SW480 (cell line): Measurements from ENCODE around the gene IQCF5.
A peak's percentile ranks its signal among the peaks of the same experiment; 100 is the strongest.
"Not testable (repeated sequence)": the region's sequence is repeated elsewhere in the genome, so short reads cannot be mapped to it uniquely, and the experiment has no call there.

Source experiments
- DNase-seq: peaks from one replicate; pipeline ENCODE4 v3.0.0-alpha.2; 2016; ENCODE audit warnings: low spot score

Gene IQCF5

GRCh38 chr3:51875501-51875900 is at the start of gene IQCF5:
Gene IQCF5, minus strand, starts transcription at chr3:51875601. Its CDS starts 70 bp downstream, at chr3:51875531.
- DNase-seq = no peak

DNA sequence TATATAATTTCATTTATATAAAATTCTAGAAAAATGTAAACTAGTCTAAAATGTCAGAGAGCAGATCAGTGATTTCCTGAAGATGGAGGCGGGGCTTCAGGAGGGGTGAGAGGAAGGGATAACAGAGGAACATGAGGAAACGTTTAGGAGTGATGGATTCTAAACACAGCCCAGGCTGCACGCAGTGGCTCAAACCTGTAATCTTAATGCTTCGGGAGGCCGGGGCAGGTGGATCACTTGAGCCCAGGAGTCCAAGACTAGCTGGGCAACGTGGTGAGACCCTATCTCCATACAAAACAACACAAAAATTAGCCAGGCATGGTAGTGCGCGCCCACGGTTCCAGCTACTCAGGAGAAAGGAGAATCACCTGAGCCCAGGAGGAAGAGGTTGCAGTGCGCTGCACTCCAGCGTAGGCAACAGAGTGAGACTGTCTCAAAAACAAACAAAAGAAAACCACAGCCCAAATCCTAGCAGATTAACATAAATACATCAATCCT is 45.7 kb upstream of the IQCF5 start:
- no peak for DNase-seq

- no peak for DNase-seq
Observed at GRCh38 chr3:51916418-51916817, 41.0 kb upstream of the IQCF5 start.

DNA sequence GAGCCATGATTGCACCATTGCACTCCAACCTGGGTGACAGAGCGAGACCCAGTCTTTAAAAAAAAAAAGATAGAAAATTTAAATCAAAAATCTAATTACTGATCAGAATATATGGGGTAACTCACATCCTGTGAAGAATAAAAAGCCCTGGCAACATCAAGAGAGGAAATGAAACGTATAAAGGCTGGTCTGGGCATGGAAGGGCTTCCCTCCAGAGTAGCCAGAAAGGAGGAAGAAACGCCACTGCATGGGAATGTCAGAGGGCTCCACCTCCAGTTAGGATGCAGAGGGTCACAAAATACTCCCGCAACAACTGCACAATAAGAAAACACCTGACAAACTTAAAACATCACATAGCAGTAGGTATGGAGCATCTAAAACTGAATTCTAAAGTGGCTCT is 32.6 kb upstream of the IQCF5 start:
- DNase-seq = no peak

GRCh38 chr3:51904034-51904823 is 28.8 kb upstream of the IQCF5 start:
- no peak for DNase-seq

DNA sequence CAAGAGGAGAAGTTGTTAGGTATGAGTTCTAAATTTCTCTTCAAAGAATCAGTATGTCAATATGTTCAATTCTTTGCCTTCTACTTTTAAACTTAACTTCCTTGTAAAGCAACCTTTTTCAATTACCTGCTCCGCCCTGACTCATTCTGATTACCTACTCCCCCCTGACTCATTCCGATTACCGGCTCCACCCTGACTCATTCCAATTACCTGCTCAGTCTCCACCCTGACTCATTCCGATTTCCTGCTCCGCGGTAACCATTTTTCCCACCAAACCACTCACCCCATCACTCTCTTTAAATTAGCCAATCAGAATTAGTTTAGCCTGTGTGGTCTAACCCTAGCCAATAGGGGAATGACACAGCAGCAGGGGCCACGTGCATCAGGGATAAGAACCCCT is 27.0 kb upstream of the IQCF5 start:
- peak; percentile 81 for DNase-seq

DNA sequence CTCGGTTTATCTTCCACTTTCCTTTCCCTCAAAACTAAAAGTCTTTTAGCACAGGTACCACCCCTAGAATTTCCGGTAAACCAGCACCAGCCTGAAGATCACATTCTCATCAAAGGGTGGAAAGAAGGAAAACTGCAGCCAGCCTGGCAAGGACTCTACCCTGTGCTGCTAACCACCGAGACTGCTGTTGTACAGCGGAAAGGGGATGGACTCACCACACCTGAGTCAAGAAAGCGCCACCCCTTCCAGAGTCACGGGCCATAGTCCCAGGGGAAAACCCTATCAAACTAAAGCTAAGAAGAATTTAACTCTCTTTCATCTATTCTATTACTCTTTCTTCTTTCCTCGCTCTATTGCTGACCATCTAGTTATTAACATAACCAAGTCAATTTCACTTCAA is 24.6 kb upstream of the IQCF5 start:
- DNase-seq = not testable (repeated sequence)

- no peak for DNase-seq
Observed at GRCh38 chr3:51897391-51897790, 22.0 kb upstream of the IQCF5 start.

GRCh38 chr3:51896607-51897305 is 21.4 kb upstream of the IQCF5 start:
- DNase-seq = no peak

DNA sequence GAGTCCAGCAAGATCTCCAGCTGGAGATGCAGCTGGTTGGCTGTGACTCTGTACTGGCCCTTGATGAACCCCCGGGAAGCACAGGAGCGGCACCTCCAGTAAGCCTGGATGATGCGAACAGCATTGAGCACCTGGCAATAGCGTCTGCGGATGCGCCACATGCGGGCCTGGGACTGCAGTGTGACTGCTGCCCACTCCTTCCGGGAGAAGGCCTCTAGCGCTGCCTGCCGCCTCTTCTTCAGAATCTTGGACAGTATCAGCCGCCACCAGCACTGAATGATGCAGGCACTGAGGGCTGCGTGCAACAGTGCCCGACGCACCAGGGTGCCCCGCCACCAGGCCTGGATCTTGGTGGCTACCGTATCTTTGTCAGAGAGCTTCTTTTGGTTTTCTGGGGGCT is 19.5 kb upstream of the IQCF5 start:
- no peak for DNase-seq

DNA sequence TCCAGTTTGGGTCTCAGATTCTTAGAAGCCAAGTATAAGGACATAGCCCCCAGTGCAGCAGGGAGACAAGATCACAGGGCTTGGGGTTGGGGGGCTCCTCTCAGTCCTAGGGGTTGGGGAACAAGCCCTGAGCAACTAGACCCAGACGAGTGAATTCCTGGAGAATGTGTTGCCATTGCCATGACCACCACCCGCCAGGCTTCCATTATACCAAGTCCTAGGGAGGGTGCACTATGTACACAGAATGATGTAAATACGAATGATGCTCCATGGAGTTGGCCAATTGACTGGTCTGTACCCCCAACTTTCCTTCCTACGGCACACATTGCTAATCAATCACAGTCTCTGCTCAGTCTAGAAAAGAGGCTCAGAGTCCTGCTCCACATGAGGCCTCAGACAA is 19.0 kb upstream of the IQCF5 start:
- DNase-seq = no peak

GRCh38 chr3:51891242-51892039 is 16.0 kb upstream of the IQCF5 start:
- DNase-seq = no peak

- no peak for DNase-seq
Observed at GRCh38 chr3:51888463-51889105, 13.2 kb upstream of the IQCF5 start.

GRCh38 chr3:51887620-51888019 is 12.2 kb upstream of the IQCF5 start:
- DNase-seq = peak; percentile 70

DNA sequence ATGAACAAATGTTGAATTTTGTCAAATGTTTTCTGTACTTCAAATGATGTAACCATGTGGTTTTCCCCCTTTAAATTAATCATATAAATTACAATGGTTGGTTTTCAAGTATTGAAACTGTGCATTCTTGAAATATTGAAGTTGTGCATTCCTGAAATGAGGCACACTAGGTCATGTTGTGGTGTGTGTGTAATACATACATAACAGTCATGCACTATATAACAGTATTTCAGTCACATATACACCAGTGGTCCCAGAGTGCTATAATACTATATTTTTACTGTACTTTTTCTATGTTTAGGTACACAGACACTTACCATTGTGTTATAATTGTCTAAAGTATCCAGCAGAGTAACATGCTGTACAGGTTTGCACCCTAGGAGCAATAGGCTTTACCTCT is 11.0 kb upstream of the IQCF5 start:
- no peak for DNase-seq

DNA sequence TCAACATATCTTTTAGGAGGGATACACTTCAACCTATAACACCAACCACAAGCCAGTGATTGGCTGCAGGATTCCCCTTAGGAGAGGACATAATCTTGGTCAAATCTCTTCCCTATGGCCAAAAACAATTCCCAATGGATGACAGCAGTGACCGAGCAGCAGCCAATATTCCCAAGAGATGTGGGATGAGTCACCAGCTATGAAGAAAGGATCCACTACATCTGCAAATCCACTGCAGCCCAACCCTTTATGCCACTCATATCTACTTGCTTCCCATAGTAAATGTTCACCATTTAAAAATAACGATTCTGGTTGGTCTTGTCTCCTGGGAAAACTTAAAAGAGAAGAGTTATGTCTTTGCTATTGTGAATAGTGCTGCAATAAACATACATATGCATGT is 4.5 kb upstream of the IQCF5 start:
- DNase-seq = no peak

GRCh38 chr3:51876186-51876585 is 785 bp upstream of the IQCF5 start:
- DNase-seq = no peak

DNA sequence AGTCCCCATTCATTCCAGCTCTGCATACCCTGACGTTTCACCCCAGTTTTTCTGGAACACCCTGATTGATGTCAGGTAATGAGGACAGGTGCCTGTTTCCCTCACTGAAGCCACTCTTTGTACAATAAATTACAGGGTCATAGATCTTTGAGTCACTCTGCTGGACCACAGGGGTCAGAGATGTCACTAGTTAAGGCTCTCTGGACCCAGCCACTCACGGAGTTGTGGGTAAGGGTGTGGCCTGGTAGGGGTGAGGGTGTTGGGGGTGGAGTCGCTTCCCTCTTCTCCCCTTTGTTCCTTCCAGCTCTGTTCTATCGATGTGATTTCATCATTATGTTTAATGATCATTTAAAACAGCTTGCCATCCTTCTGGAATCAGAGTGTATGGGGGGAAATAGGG is 512 bp downstream of the IQCF5 start:
- peak; percentile 58 for DNase-seq

DNA sequence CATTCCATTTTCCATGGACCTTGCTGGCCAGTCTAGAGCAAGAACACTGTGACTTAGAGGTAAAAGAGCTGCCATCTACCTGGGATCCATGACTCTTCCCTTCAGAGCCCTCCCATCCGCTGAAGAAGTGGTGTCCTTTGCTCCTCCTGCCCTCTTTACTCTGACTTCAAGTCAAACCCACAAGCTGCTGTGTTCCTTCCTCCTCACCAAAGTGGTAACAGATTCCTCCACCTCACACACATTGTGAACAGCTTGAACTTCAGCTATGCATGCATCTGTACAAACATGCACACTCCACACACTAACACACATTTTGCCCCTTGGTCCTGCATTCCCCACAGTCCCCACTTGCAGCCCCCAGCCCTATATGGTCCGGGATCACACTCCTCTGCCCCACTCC is 990 bp downstream of the IQCF5 start:
- no peak for DNase-seq

- no peak for DNase-seq
Observed at GRCh38 chr3:51873876-51874275, 1.5 kb downstream of the IQCF5 start.

DNA sequence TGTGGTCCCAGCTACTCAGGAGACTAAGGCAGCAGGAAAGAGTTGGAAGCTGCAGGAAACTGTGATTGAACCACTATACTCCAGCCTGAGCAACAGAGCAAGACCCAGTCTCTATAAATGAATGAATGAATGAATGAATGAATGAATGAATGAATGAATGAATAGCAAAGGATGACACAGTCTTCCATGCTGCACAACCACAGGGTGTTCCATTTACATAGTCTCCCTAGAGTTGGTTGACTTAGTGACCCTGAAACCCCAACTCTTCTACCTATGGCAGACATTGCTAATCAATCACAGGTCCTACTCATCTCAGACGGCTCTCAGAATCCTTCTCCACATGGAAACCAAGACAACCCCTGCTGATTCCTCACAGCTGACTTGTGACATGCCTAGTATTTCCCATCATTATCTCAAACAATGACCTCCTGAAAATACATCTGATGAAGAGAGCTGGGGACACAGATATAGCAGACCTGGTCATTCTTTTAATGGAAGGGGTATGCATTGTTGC is 2.1 kb downstream of the IQCF5 start:
- DNase-seq = no peak

DNA sequence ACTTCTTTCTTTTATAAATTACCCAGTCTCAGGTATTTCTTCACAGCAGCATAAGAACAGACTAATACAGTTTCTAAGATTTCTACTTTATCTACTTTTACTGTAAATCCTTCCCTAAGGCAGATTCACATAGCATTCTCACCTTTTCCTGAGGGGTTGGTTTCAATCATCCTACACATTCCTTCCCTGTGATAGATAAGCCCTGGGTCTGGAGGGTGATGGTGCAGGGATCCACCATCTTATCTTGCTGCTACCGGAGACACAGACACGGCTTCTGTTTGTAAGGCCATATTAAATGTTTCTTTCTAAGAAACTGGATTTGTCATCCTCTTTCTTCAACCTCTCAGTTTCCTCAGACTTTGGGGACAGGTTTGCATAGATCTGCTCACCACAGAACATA is 6.1 kb downstream of the IQCF5 start:
- DNase-seq = no peak
